NB4 (cell line): ENCODE measurements around the gene COL5A1.

Source experiments
- CTCF ChIP-seq: IDR thresholded peaks from one replicate; pipeline ENCODE4 v1.5.1; 2012; ENCODE audit warnings: low read depth, low read length
- MAX ChIP-seq: IDR thresholded peaks from 2 replicates; pipeline ENCODE4 v1.6.1; 2011; ENCODE audit warnings: low read depth, low read length

GRCh38 chr9:134601764-134602163, 39.8 kb upstream of the COL5A1 start:
- TF ChIP-seq CTCF: no peak
- TF ChIP-seq MAX: no peak
